Stimulated activated CD8-positive, alpha-beta memory T cell treated with anti-CD3 and anti-CD28 coated beads, Interleukin-7, amount 100 ng/mL, for 1 hour (primary cell): Measurements from ENCODE around the gene ZNF407.
"Not testable (repeated sequence)": the region's sequence is repeated elsewhere in the genome, so short reads cannot be mapped to it uniquely, and the experiment has no call there.

ENCODE experiments used
- DNase-seq, 2 donors: peaks; one replicate each; pipeline ENCODE4 v3.0.0-alpha.2; 2020; ENCODE audit warnings: low read depth in 2 of 2

The ZNF407 gene

DNA sequence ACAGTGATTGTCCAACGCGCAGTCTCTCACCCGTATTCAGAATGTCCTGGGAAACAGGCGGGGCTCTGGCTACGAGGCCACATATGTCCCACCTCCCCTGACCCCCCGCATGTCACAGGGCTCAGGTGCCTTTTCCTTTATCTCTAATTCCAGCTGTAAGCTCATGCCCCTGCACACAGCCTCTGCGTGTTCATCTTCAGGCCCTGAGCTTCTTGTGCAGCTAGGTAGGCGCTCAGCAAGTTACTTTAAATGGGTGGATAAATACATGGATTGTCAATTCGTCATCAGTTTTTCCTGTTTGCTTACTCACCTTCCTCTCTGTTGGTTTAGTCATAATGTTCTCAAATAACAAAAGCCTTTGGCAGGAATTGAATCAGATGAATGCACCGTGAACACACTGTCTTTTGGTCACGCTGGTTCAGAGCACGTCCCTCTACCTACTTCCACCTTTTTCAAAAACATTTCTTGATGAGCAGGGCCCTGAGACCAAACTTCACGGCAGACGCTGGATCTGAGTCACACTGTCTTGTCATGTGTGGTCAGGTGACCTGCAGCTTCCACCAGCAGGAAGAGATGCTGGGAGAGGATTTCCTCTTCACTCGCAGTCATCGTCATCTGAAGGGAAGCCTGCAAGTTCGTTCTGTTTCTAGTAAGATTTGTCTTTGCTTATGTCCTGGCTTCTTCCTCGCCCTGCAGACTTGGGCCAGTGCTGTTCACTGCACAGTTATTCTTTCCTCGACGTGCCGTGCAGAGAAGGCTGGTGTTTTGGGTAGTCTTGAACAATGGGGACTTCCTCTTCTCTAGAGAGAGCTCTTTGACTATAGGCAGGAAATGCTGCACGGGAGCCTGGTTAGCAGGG, 473.2 kb downstream of the ZNF407 start:
- peak; percentile 25 to 37 for DNase-seq

DNA sequence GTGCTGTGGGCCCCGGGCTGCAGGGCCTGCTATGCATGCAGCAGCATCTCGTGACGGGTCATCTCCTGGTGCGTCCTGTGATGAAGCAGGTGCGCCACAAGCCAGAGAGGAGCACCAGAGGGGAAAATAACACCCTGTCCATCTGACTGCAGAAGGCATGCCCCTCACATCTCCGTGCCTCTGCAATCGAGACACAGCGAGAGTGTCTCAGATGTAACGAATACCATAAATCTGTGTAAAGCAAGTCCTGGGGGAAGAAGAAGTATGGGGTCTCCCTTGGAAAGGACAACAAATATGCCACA, 473.8 kb downstream of the ZNF407 start:
- no peak for DNase-seq

DNA sequence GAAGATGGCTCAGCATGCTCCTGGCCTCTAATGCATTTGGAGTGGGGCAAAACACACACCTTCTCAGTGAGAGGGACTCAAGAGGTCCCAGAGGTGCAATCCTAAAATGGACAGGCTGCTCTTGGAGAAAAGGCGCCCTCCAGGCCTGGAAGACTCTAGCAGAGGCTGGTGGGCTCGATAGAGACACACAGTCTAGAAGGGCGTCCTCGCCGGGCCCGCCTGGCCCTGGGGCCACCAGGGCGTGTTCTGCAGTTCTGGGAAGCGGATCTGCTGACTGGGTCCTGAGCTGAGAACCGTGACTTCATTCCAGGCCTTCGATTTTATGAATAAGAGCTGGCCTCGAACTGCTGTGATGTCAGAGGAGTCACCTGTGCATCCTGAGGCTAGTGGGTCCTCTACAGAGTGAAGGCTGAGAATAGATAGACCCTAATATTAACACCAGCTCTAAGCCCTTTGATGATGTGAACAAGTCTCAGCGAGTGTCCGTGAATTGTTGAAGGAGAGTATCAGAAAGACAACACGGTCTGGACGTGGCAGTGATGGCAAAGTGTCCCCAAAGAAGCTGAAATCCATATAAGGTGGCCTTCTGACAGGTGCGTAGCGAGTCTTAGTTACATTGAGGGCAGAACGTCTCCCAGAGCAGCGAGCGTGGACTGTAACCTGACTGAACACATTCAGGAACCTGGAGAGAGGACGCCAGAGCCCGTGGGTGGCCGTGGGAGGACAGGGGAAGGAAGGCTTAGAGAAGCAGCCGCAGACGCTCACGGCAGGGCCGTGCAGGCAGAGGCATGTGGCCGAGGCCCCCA, 474.4 kb downstream of the ZNF407 start:
- DNase-seq, result no peak

DNA sequence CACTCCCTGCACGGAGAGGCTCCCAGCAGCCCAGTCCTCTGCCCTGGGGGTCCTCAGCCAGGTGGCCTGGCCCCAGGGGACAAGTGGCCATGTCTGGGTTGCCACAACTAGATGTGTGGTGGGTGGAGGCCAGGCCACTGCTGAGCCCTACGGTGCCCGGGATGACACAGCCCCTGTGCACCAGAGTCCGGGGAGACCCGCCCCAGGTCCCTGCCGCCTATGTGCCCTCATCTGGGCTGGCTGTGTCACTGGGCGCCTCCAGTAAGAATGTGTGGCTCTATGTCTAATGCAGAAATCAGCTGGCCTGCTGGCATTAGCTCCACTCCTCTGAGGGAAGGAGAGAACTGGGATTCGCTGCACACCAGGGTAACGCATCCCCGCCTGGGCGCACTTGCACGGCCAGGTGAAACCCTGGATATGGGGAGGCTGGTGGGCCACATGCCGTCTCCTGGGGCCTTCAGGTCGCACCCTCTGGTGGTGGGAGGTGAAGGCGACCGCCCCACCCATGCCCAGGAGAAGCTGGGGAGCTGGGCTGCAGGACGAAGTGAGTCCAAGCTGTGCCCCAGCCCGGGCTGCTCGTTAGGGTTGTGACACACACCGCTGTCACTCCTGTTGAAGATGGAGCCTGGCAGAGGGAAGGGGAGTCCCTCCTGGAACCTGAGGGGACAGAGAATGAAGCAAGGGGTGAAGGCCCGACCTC, 475.2 kb downstream of the ZNF407 start:
- DNase-seq, result no peak

DNA sequence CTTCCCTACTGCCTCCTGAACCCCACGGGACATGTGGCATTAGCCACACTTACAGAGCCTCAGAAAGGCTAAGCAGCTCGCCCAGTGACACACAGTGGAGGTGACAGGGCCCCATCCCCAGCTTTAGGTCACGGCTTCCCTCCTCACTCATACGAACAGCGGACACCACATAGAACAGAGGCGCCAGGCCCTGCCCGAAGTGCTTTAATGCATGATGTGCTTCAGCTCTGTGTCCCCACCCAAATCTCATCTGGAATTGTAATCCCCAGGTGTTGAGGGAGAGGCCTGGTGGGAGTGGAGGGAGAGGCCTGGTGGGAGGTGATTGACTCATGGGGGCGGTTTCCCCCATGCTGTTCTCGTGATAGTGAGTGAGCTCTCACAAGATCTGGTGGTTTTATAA, 476.0 kb downstream of the ZNF407 start:
- DNase-seq, result no peak

DNA sequence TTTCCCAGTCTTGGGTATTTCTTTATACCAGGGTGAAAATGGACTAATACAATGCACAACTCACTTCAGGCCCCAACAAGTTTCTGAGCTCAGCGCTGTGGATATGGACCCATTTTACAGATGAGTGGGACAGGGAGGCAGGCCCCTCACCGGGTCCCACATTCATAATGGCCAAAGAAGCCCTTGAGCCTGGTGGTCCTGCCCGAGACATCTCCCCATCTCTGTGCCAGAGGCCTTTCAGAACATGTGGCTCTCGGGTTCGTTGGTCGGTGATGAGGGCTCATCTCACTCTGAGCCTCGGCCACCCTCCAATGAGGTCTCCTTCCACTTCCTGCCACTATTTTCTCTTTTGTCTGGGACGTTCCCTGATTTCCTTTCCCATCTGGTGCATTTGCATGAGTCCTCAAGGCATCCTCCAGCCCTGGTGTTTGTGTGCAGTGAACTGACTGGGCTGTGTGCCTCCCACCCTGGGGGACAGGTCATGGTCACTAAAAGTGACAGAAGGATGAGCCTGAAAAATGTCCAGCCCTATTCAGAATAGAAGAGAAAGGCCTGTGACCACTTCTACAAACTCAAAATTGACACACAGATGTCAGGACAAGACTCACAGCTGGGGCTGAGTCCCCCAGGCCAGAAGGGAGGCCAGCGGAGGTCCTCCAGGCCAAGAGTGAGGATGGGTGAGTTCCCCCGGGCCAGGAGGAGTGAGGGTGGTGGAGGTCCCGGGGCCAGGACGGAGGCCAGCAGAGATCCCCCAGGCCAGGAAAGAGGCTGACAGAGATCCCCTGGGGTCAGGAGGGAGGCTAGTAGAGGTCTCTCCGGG, 476.7 kb downstream of the ZNF407 start:
- DNase-seq, result no peak

DNA sequence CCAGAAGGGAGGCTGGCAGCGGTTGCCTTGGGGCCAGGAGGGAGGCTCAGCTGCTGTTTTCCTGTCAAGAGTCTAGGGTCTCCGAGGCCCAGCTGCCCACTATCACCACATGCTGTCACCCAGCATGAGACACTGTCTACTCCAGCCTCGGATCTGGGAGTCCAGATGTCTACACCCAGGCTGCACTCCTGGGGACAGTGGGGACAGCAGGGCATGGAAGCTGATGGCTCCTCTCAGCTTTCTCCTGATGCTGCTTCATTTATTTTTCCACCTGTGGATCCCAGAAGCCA, 477.3 kb downstream of the ZNF407 start:
- no peak for DNase-seq

DNA sequence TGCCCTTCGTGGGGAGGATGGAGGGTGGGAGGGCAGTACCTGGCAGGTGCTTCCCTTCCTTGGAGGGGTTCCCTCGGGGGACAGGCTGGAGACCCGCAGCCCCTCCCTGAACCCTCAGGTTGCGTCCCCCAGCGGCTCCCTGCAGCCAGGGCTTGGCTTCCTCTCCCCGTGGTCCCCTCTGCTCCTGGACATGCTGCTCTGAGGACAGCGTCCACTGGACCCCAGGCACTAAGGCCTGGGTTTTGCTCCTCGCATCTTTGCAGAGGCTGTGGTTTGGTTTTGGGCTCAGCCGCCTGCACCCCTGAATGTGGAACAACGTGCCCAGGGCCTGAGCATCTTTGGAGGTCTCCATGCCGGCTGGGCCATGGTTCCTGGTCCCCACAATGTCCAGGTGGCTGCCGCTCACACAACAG, 477.8 kb downstream of the ZNF407 start:
- no peak for DNase-seq

DNA sequence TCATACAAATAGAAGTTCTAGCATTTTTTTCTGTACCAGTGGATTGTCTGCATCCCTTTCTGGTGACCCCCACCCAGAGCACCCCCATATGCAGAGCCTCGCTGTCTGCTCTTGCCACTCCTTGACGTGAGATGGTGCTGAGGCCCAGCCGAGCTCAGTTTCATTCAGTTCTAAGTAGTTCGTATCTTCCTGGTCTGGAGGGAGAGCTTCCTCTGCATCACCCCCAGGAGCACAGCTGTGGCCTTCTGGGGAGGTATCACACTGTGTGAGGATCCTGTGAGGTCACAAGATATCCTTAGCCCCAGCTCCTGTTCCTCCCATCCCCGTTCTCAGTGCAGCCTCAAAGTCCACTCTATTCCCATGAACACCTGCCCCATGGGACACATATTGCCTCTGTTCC, 478.6 kb downstream of the ZNF407 start:
- DNase-seq, result no peak

DNA sequence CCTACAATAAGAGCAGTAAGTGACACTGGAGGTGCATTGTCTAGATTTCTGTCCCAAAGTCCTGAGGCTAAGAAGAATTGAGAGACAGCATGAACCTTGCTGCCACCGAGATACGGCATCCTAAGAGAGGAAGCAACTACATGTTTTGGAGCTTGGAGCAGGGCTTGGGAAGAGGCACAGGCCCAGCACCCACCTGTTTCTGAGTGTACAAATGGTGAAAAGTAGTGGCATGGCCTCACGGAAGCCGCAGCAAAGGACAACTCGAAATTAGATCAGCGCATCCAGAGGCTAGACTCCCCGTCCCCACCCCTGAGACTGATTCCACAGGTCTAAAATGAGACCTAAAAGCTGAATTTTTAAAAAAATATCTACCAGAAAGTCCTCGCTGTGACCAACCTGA, 483.8 kb downstream of the ZNF407 start:
- no peak for DNase-seq

DNA sequence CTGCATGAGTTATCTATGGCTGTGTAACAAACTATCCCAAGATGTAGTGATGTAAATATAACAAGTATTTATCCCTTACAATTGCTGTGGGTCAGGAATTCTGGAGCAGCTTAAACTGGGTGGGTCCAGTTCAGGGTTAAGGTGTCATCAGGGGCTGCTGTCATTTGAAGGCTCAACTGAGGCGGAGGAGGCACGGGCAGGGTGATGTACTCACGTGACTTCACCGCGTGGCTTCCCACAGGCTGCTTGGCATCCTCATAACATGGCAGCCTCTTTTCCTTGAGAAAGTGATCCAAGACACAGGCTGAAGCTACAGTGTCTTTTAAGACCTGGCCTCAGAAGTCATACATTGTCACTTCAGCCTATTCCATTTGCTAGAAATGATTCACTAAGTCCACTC, 485.5 kb downstream of the ZNF407 start:
- DNase-seq, result no peak

DNA sequence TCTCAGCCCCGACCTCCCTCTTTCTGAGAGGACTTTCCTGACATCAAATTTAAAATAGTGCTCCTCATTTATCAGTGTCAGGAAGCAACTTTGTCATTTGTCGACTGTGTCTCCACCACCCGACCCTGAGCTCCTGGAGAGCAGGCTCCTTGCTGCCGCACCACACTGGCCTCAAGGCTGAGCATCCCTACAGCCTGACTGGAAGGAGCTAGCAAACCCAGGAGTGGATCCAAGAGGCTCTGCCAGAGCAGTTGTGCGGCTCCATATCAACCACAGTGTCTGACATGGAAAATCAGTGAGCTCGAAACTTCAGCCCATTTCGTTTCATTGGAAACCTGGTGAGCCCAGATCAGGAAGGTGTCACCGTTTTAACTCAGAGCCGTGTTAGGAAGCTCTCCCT, 486.1 kb downstream of the ZNF407 start:
- DNase-seq, result no peak

DNA sequence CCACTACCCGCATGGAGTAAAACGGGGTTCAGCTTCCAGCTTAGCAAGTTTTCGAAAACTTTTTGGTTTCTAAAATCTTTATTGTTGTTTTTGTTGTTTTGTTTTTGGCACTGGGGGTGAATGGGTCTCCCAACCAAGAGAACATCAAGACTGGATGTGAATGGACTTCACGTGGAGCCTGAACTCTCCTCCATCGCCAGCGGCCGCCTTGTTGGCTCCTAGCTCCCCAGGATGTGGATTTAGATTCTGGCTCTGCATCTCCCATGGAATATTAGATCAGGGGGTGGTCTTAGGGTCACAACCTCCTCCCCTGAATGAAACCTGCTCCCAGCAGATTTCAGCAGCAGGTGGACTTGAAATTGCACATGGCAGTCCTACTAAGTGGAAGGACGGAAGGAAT, 488.0 kb downstream of the ZNF407 start:
- DNase-seq, result not testable (repeated sequence)

DNA sequence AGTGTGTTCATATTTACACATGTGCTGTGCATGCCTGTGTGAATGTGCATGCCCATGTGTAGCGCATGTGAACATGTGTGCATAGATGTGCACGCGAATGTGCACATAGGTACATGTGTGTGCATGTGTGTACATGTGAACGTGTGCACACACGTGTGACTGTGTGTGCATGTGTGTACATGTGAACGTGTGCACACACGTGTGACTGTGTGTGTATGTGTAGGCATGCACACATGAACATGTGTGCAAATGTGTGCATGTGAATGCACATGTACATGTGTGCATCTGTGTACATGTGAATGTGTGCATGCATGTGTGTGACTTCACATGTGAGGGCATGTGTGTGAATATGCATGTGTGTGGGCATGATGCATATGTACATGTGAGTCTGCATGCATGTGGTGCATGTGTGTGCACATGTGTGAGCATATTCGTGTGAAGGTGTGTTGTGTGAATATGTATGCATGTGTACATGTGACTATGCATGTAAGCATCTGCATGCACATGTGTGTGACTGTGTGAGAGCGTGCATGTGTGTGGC, 488.9 kb downstream of the ZNF407 start:
- DNase-seq, result no peak

DNA sequence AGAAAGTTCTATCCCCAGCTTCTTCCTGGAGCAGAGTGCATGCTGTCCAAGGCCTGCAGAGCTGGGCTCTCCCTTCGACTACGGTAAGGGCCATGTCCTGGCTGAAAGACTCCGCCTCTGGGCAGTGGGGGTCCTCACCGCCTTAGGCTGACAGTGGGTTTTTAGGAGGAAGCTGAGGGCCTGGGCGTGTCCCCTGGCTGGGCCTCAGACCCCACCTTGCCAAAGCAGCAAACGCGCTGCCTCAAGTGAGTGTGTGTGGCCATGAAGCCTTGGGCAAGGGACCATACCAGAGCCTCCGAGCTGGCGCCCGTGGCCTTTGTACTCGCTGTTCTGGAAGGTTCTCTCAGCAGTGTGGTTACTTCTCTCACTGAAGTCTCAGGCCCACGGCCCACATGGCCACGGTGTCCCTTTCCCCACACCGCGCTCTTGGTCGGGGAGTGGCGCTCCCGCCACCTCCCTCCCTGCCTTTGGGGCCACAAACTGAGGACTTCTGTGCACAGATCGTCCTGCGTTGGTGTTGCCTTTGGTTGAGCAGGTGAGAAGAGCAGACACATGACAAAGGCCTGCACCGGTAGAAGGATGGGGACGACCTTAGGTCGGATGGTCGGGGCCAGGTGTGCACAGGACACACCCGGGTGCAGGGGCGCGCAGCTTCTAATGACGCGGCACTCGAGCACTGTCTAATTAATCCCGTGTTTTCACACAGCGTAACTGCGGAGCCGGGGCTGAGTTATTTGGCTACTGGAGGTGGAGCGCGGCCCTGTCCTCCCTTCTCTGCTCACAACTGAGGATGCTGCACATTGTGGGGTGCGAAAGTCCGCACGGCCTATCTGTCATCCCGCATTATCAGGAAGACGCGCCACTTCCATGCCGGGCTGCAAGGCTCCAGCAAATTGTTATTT, 489.7 kb downstream of the ZNF407 start:
- no peak for DNase-seq

DNA sequence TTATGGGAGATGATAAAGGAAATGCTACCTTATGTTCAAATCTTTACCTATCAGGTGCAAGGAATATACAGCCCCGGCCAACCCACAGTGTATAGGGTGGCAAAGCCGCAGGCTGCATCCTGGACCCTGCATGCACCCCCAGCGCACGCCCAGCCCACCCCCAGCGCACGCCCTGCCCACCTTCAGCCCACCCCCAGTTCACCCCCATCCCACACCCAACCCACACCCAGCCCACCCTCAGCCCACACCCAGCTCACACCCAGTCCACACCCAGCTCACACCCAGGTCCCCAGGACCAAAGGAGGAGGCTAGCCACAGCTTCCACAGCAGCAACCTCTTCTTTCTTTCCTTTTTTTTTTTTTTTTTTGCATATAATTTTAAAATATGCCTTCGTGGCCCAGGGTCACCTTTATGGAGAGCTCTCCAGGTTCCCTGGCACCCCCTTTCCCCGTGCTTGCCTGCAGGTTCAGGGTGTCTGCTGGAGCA, 490.4 kb downstream of the ZNF407 start:
- no peak for DNase-seq

DNA sequence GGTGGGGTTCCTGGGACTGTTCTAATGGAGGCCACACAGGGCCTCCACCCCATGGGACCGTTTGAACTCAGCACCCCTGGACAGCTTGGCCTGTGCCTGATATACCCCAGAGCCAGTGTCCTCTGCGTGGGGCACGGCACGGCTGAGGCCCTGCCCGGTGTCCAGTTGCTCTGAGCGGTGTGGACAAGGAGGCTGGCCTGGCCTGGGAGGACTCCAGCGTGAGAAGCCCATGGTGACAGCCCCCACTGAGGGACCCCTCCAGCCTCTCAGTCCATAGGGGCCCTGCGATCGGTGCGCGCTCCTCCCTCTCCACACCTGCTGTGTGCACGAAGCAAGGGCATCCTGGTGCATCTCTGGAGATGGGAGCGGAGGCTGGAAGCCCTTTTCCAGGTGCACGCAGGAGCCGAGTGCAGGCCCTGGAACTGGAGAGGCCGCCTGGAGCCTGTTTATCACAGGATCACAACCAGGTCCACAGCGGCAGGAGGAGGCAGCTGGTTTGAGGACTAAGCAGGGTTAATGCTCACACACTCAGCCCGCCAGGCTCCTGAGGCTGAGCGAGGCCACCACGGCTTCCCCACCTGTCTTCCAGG, 491.0 kb downstream of the ZNF407 start:
- no peak for DNase-seq

DNA sequence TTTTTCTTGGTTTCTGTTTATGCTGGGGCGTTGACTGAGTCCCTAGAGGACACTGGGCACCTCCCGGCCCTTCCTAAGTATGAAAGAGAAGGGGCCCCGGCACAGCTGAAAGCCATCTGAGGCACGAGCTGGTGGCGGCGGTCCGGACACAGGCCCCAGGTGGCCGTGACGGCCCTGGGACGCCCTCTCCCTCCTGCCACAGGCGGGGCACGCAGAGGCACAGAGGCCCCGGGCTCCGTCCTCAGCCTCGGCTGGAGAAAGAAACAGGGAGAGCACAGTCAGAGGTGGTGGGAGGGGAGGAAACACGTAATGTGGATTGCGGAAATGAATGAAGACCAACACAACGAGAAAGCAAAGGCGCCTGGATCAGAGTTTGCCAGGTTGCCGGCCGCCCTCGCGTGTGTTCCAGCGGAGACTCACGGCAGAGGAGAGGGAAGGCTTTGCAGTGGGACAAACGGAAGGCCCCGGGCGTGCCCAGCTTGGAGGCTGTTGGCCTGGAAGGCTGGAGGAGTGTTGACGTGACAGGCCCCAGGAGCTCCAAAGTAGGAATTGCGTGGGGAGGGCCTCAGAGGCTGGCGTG, 492.2 kb downstream of the ZNF407 start:
- DNase-seq, result no peak

DNA sequence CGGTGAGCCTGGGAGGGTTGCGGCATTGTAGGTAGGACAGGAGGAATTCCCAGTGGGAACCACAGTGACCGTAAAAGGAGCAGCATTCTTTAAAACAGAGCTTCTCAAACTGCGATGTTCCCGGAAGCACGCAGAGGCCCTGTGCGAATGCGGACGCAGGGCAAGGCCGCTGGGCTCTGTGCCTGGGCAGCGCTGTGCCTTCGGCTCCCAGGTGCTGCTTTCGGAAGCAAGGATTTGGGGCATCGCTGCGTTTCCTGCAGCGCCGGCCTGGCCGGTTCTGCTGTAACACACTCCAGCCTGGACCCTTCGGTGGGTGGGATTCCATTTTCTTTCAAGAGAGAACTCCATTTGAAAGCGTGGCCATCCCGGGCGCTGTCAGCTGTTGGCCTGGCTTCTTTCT, 492.7 kb downstream of the ZNF407 start:
- no peak for DNase-seq
